HCT116 (cell line): Measurements from ENCODE around the gene PSRC1. TPM values are rescaled to one million over a fixed set of nuclear protein-coding genes. Genes with fewer than 3 reads are reported as not detected.

Experiments used
- ATAC-seq: fragments of 200-7000 bp; cut with Tn5 transposase; 2 replicates; pipeline ENCODE4 v1.9.1; 2020; ENCODE audit warnings: mild to moderate bottlenecking, moderate library complexity
- BruUV-seq: library from RNA; stranded (reverse); fragments of 400-500 nt; replicated peaks from 2 replicates; lab custom pipeline; 2021; lab: Mats Ljungman, UMichigan
- CTCF ChIA-PET: fragments of 300-600 bp; sonication (Branson Sonifier 250); formaldehyde crosslinking; loops from one replicate; lab custom pipeline; 2021; ENCODE audit warnings: antibody characterized with exemption; lab: Charles Lee
- POLR2A ChIA-PET: fragments of 300-600, 350-600 bp; sonication (Branson Sonifier 250); formaldehyde crosslinking; loops from one replicate; lab custom pipeline; 2021; ENCODE audit warnings: antibody characterized with exemption; lab: Charles Lee
- RAD21 ChIA-PET, 2 experiments: fragments of 300-600 bp; sonication (Branson Sonifier 250); formaldehyde crosslinking; loops; one replicate each; lab custom pipeline; 2023; ENCODE audit warnings: low total read pairs in 2 of 2; ENCODE audit not compliant: uncharacterized antibody in 2 of 2, unreplicated experiment in 2 of 2, low non-redundant PET in 1 of 2; lab: Charles Lee
- DNase-seq: peaks from one replicate; pipeline ENCODE4 v3.0.0-alpha.2; 2010; ENCODE audit warnings: low read depth, low spot score
- H2AFZ ChIP-seq: fragments of 200-600 bp; shearing (Covaris generic), sonication (generic); 2 replicates; pipeline ENCODE4 v1.6.1; 2017; ENCODE audit warnings: low read depth, mixed run types, mixed read lengths, antibody characterized with exemption, low read length; ENCODE audit not compliant: poor library complexity, severe bottlenecking
- H3K27ac ChIP-seq: 2 replicates; pipeline ENCODE4 v1.5.1; 2012; ENCODE audit warnings: low read depth, low read length
- H3K27me3 ChIP-seq: fragments of 200-600 bp; sonication (generic); 2 replicates; pipeline ENCODE4 v1.6.1; 2016; ENCODE audit warnings: mixed run types, low read length, mixed read lengths; ENCODE audit not compliant: insufficient read depth
- H3K36me3 ChIP-seq, 2 experiments: fragments of 200-500 bp in 1 of 2; fragments of 200-600 bp in 1 of 2; sonication (Bioruptor generic) in 1 of 2; sonication (generic) in 1 of 2; 2 replicates each; pipeline versions ENCODE4 v1.5.1 to v1.6.1; 2014 to 2016; ENCODE audit warnings: low read length in 2 of 2, inconsistent platforms in 1 of 2, mixed read lengths in 1 of 2, mixed run types in 1 of 2; ENCODE audit not compliant: insufficient read depth in 2 of 2, control insufficient read depth in 1 of 2
- H3K4me1 ChIP-seq, 2 experiments: fragments of 200-600 bp in 1 of 2; sonication (generic) in 1 of 2; 2 replicates each; pipeline versions ENCODE4 v1.5.1 to v1.6.1; 2012 to 2017; ENCODE audit warnings: low read length in 2 of 2, inconsistent platforms in 1 of 2, mild to moderate bottlenecking in 1 of 2, mixed read lengths in 1 of 2, mixed run types in 1 of 2, moderate library complexity in 1 of 2; ENCODE audit not compliant: insufficient read depth in 2 of 2, control insufficient read depth in 1 of 2
- H3K4me2 ChIP-seq: fragments of 200-600 bp; sonication (generic); 2 replicates; pipeline ENCODE4 v1.6.1; 2017; ENCODE audit warnings: mixed run types, low read length, mixed read lengths
- H3K4me3 ChIP-seq, 2 experiments: fragments of 200-600 bp in 1 of 2; sonication (generic) in 1 of 2; replicated peaks in 1 of 2; 2 replicates each; pipeline ENCODE4 v1.5.1; 2011 to 2016; ENCODE audit warnings: low read length in 2 of 2, control low read depth in 1 of 2, low read depth in 1 of 2, mild to moderate bottlenecking in 1 of 2, mixed read lengths in 1 of 2, mixed run types in 1 of 2
- H3K79me2 ChIP-seq: fragments of 200-600 bp; sonication (generic); 2 replicates; pipeline ENCODE4 v1.6.1; 2017; ENCODE audit warnings: mild to moderate bottlenecking, mixed run types, low read length, moderate library complexity, mixed read lengths; ENCODE audit not compliant: insufficient read depth
- H3K9ac ChIP-seq: fragments of 200-600 bp; sonication (generic); 2 replicates; pipeline ENCODE4 v1.6.1; 2016; ENCODE audit warnings: low read length, mixed read lengths
- H3K9me2 ChIP-seq: fragments of 200-600 bp; sonication (generic), shearing (Covaris generic); 2 replicates; pipeline ENCODE4 v1.6.1; 2017; ENCODE audit warnings: mixed run types, mild to moderate bottlenecking, moderate library complexity; ENCODE audit not compliant: insufficient read depth
- H3K9me3 ChIP-seq, 2 experiments: fragments of 200-500 bp in 1 of 2; fragments of 200-600 bp in 1 of 2; sonication (Bioruptor generic) in 1 of 2; sonication (generic) in 1 of 2; 2 replicates each; pipeline ENCODE4 v1.6.1; 2014 to 2017; ENCODE audit warnings: low read length in 2 of 2, mixed read lengths in 2 of 2, inconsistent platforms in 1 of 2, low read depth in 1 of 2, mild to moderate bottlenecking in 1 of 2, mixed run types in 1 of 2, moderate library complexity in 1 of 2; ENCODE audit not compliant: control insufficient read depth in 1 of 2, insufficient read depth in 1 of 2
- H4K20me1 ChIP-seq: fragments of 200-600 bp; sonication (generic), shearing (Covaris generic); 2 replicates; pipeline ENCODE4 v1.6.1; 2017; ENCODE audit warnings: mixed run types, mild to moderate bottlenecking, moderate library complexity; ENCODE audit not compliant: insufficient read depth
- ATF3 ChIP-seq: IDR thresholded peaks from 2 replicates; pipeline ENCODE4 v1.6.1; 2012
- CBX3 ChIP-seq: IDR thresholded peaks from 2 replicates; pipeline ENCODE4 v1.6.1; 2012; ENCODE audit warnings: low read depth
- EGR1 ChIP-seq: IDR thresholded peaks from 2 replicates; pipeline ENCODE4 v1.6.1; 2012; ENCODE audit warnings: low read depth
- ELF1 ChIP-seq: IDR thresholded peaks from 2 replicates; pipeline ENCODE4 v1.6.1; 2012; ENCODE audit warnings: low read depth, borderline replicate concordance
- EZH2 ChIP-seq: fragments of 200-600 bp; sonication (generic); IDR thresholded peaks from 2 replicates; pipeline ENCODE4 v1.6.1; 2017; ENCODE audit warnings: antibody characterized with exemption, mixed run types
- FOSL1 ChIP-seq: IDR thresholded peaks from 2 replicates; pipeline ENCODE4 v1.6.1; 2012; ENCODE audit warnings: low read depth
- JUND ChIP-seq: IDR thresholded peaks from 2 replicates; pipeline ENCODE4 v1.6.1; 2012
- POLR2A ChIP-seq: IDR thresholded peaks from 2 replicates; pipeline ENCODE4 v1.7.0; 2011; ENCODE audit warnings: borderline replicate concordance; ENCODE audit not compliant: insufficient read depth, insufficient read length; ENCODE audit errors: extremely low read depth
- POLR2AphosphoS5 ChIP-seq: IDR thresholded peaks from 2 replicates; pipeline ENCODE4 v1.6.1; 2011; ENCODE audit warnings: mild to moderate bottlenecking, low read depth, low read length, moderate library complexity
- SIN3A ChIP-seq: IDR thresholded peaks from 2 replicates; pipeline ENCODE4 v1.6.1; 2012; ENCODE audit warnings: low read depth
- SP1 ChIP-seq: IDR thresholded peaks from 2 replicates; pipeline ENCODE4 v1.6.1; 2012; ENCODE audit warnings: low read depth
- SRF ChIP-seq: IDR thresholded peaks from 2 replicates; pipeline ENCODE4 v1.6.1; 2012; ENCODE audit warnings: low read depth
- TCF7L2 ChIP-seq: IDR thresholded peaks from 2 replicates; pipeline ENCODE4 v1.7.0; 2011; ENCODE audit warnings: borderline replicate concordance, inconsistent platforms; ENCODE audit not compliant: insufficient read depth, insufficient read length; ENCODE audit errors: extremely low read depth
- YY1 ChIP-seq: IDR thresholded peaks from 2 replicates; pipeline ENCODE4 v1.6.1; 2011; ENCODE audit warnings: low read length, low read depth, moderate library complexity, mild to moderate bottlenecking; ENCODE audit not compliant: insufficient replicate concordance; ENCODE audit errors: extremely low read depth
- ZFX ChIP-seq: fragments of 450-650 bp; IDR thresholded peaks from 2 replicates; pipeline ENCODE4 v1.6.1; 2017
- ZNF274 ChIP-seq: fragments of 200-500 bp; sonication (Bioruptor generic); IDR thresholded peaks from 2 replicates; pipeline ENCODE4 v1.6.1; 2014; ENCODE audit warnings: mild to moderate bottlenecking, low read depth, low read length, inconsistent platforms
- intact Hi-C: fragments of 100-400 bp; cut with micrococcal nuclease; formaldehyde crosslinking; loops from 2 replicates; pipeline ENCODE4 v1.10.0; 2022
- total RNA-seq: library from RNA; stranded (reverse); gene quantifications from one replicate; pipeline ENCODE4 v1.2.1, GENCODE V29; 2021; ENCODE audit not compliant: unreplicated experiment
- TF ChIP-seq, protein P1 (sequence below): IDR thresholded peaks from 2 replicates; pipeline ENCODE4 v1.6.1; 2011; ENCODE audit warnings: mild to moderate bottlenecking, low read length, moderate library complexity; ENCODE audit not compliant: insufficient replicate concordance; ENCODE audit errors: extremely low read depth

Gene PSRC1
- total RNA-seq, 1 experiment from 2014 or later, result 44.8 TPM

- H3K9me3 ChIP-seq, result no peaks in the 10 kb centered on the region
- H3K79me2 ChIP-seq, result no peaks in the 10 kb centered on the region
- POLR2A ChIA-PET, result no interaction called here
- CTCF ChIA-PET, result no interaction called here
- no peak overlapping the region for H3K27ac ChIP-seq
- BruUV-seq, result no TSS peak
- no peak for ATAC-seq
- RAD21 ChIA-PET, result no interaction called here
- DNase-seq, result no peak
- H3K9me2 ChIP-seq, result no peaks in the 10 kb centered on the region
- H2AFZ ChIP-seq, result no peak overlapping the region
- no peaks in the 10 kb centered on the region for H3K36me3 ChIP-seq
- no peaks in the 10 kb centered on the region for H4K20me1 ChIP-seq
- H3K4me3 ChIP-seq, result no peak overlapping the region
- H3K9ac ChIP-seq, result no peak overlapping the region
- TF ChIP-seq POLR2A, result no peak
- no peak for TF ChIP-seq SP1
- TF ChIP-seq SIN3A, result no peak
- TF ChIP-seq TCF7L2, result no peak
- TF ChIP-seq CBX3, result no peak
- TF ChIP-seq ZNF274, result no peak
- no peak for TF ChIP-seq SRF
- no peak for TF ChIP-seq ZFX
- TF ChIP-seq POLR2AphosphoS5, result no peak
- TF ChIP-seq EZH2, result no peak
- no peak overlapping the region for H3K4me2 ChIP-seq
- no peaks in the 10 kb centered on the region for H3K27me3 ChIP-seq
- intact Hi-C loops, result no loop called here
- H3K4me1 ChIP-seq, result peaks cover 3 to 10% of the 10 kb centered on the region in 2 experiments; a peak in 2 of 4 replicates
These were observed 25.1 kb downstream of the PSRC1 start for GRCh38 chr1:109257682-109258421.

GRCh38 chr1:109256971-109257681, 25.8 kb downstream of the PSRC1 start:
- no peaks in the 10 kb centered on the region for H3K36me3 ChIP-seq
- H3K27me3 ChIP-seq, result no peaks in the 10 kb centered on the region
- H3K4me2 ChIP-seq, result no peak overlapping the region
- DNase-seq (no peak), ATAC-seq (no peak)
- no peaks in the 10 kb centered on the region for H3K9me2 ChIP-seq
- peaks cover 3 to 10% of the 10 kb centered on the region in 2 experiments; a peak in 2 of 4 replicates for H3K4me1 ChIP-seq
- BruUV-seq, result no TSS peak
- no peaks in the 10 kb centered on the region for H3K79me2 ChIP-seq
- H4K20me1 ChIP-seq, result no peaks in the 10 kb centered on the region
- H3K9me3 ChIP-seq, result no peaks in the 10 kb centered on the region
- H3K9ac ChIP-seq, result no peak overlapping the region
- RAD21 ChIA-PET, result no interaction called here
- CTCF ChIA-PET, result no interaction called here
- no peak overlapping the region for H2AFZ ChIP-seq
- POLR2A ChIA-PET, result interaction anchor here (0.5 to 1.0 kb wide), 2 partner anchors 9 to 140 kb away, joined by 3 read pairs; no protein-coding TSS in a partner anchor
- intact Hi-C loops, result no loop called here
- no peak overlapping the region for H3K27ac ChIP-seq
- no peak overlapping the region for H3K4me3 ChIP-seq
- TF ChIP-seq YY1 (no peak), JUND (no peak), POLR2AphosphoS5 (no peak), FOSL1 (no peak), ELF1 (no peak), ZNF274 (no peak), SP1 (no peak), SRF (no peak), EGR1 (no peak), ATF3 (no peak)
- TF ChIP-seq, protein P1, sequence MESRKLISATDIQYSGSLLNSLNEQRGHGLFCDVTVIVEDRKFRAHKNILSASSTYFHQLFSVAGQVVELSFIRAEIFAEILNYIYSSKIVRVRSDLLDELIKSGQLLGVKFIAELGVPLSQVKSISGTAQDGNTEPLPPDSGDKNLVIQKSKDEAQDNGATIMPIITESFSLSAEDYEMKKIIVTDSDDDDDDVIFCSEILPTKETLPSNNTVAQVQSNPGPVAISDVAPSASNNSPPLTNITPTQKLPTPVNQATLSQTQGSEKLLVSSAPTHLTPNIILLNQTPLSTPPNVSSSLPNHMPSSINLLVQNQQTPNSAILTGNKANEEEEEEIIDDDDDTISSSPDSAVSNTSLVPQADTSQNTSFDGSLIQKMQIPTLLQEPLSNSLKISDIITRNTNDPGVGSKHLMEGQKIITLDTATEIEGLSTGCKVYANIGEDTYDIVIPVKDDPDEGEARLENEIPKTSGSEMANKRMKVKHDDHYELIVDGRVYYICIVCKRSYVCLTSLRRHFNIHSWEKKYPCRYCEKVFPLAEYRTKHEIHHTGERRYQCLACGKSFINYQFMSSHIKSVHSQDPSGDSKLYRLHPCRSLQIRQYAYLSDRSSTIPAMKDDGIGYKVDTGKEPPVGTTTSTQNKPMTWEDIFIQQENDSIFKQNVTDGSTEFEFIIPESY, result no peak
